Astrocyte (in vitro differentiated cells and primary cell): Measurements from ENCODE around the gene SIX3. TPM values are rescaled to one million over a fixed set of nuclear protein-coding genes. Genes with fewer than 3 reads are reported as not detected.
A peak's percentile ranks its signal among the peaks of the same experiment; 100 is the strongest.

Source experiments
- DNase-seq: peaks from one replicate; pipeline ENCODE4 v3.0.0-alpha.2; 2010; ENCODE audit warnings: low read depth
- FAIRE-seq: peaks from 2 replicates; lab custom pipeline; 2011; peaks lifted over from hg19 to GRCh38; lab: Jason Lieb, UNC
- H2AFZ ChIP-seq: 2 replicates; pipeline ENCODE4 v1.6.0; 2012; ENCODE audit warnings: low read depth, low read length, inconsistent platforms
- H3K27ac ChIP-seq: 2 replicates; pipeline ENCODE4 v1.5.1; 2011; ENCODE audit warnings: low read depth, low read length, inconsistent platforms
- H3K27me3 ChIP-seq: 2 replicates; pipeline ENCODE4 v1.6.0; 2011; ENCODE audit warnings: low read length, inconsistent platforms; ENCODE audit not compliant: insufficient read depth
- H3K36me3 ChIP-seq: 2 replicates; pipeline ENCODE4 v1.5.1; 2011; ENCODE audit warnings: low read length, inconsistent platforms; ENCODE audit not compliant: insufficient read depth
- H3K4me1 ChIP-seq: 2 replicates; pipeline ENCODE4 v1.5.1; 2011; ENCODE audit warnings: low read length, inconsistent platforms; ENCODE audit not compliant: insufficient read depth
- H3K4me2 ChIP-seq: 2 replicates; pipeline ENCODE4 v1.6.0; 2012; ENCODE audit warnings: low read length, inconsistent platforms
- H3K4me3 ChIP-seq: 2 replicates; pipeline ENCODE4 v1.5.1; 2011; ENCODE audit warnings: low read depth, mild to moderate bottlenecking, low read length, inconsistent platforms; ENCODE audit not compliant: insufficient read depth
- H3K79me2 ChIP-seq: 2 replicates; pipeline ENCODE4 v1.6.0; 2012; ENCODE audit warnings: mild to moderate bottlenecking, low read length, inconsistent platforms; ENCODE audit not compliant: insufficient read depth
- H3K9ac ChIP-seq: 2 replicates; pipeline ENCODE4 v1.6.0; 2012; ENCODE audit warnings: mild to moderate bottlenecking, low read length, inconsistent platforms
- H3K9me3 ChIP-seq: 2 replicates; pipeline ENCODE4 v1.5.1; 2012; ENCODE audit warnings: low read depth, mild to moderate bottlenecking, low read length, inconsistent platforms; ENCODE audit not compliant: insufficient read depth
- H4K20me1 ChIP-seq: 2 replicates; pipeline ENCODE4 v1.6.0; 2012; ENCODE audit warnings: low read length, inconsistent platforms; ENCODE audit not compliant: insufficient read depth
- H3K27ac Mint-ChIP-seq: one replicate; pipeline ENCODE4 v1.8.0; 2021; ENCODE audit warnings: mild to moderate bottlenecking, mixed read lengths; ENCODE audit not compliant: unreplicated experiment
- H3K27me3 Mint-ChIP-seq: one replicate; pipeline ENCODE4 v1.8.0; 2021; ENCODE audit warnings: low read depth, mixed read lengths; ENCODE audit not compliant: unreplicated experiment
- H3K36me3 Mint-ChIP-seq: one replicate; pipeline ENCODE4 v1.8.0; 2021; ENCODE audit warnings: low read depth, mixed read lengths; ENCODE audit not compliant: unreplicated experiment
- H3K4me1 Mint-ChIP-seq: one replicate; pipeline ENCODE4 v1.8.0; 2021; ENCODE audit warnings: low read depth, mixed read lengths; ENCODE audit not compliant: unreplicated experiment
- H3K4me3 Mint-ChIP-seq: one replicate; pipeline ENCODE4 v1.8.0; 2021; ENCODE audit warnings: mild to moderate bottlenecking, moderate library complexity, mixed read lengths; ENCODE audit not compliant: unreplicated experiment
- H3K9me3 Mint-ChIP-seq: one replicate; pipeline ENCODE4 v1.8.0; 2021; ENCODE audit warnings: mild to moderate bottlenecking, mixed read lengths; ENCODE audit not compliant: unreplicated experiment
- CTCF ChIP-seq: IDR thresholded peaks from 2 replicates; pipeline ENCODE4 v1.5.1; 2011; ENCODE audit warnings: low read depth, mild to moderate bottlenecking, inconsistent platforms, low read length, moderate library complexity; ENCODE audit not compliant: insufficient read depth
- EZH2 ChIP-seq: IDR thresholded peaks from 2 replicates; pipeline ENCODE4 v1.6.1; 2012; ENCODE audit warnings: mild to moderate bottlenecking, low read length, inconsistent platforms; ENCODE audit not compliant: insufficient read depth
- total RNA-seq: library from RNA; stranded (reverse); gene quantifications from 2 replicates; pipeline ENCODE4 v1.2.1, GENCODE V29; 2021

Gene SIX3
- total RNA-seq, 1 donor from 2014 or later, result 1.7 TPM

- no peaks in the 10 kb centered on the region for H3K36me3 ChIP-seq
- H2AFZ ChIP-seq, result no peak overlapping the region
- H3K4me2 ChIP-seq, result peak overlapping the region; percentile 82
- Mint-ChIP-seq H3K27ac (no peak overlapping the region), H3K9me3 (peaks cover 16% of the 10 kb centered on the region), H3K4me1 (peaks cover 1% of the 10 kb centered on the region), H3K4me3 (no peak overlapping the region), H3K36me3 (peaks cover 2% of the 10 kb centered on the region), H3K27me3 (peaks cover 80% of the 10 kb centered on the region)
- FAIRE-seq (no peak), DNase-seq (no peak)
- no peaks in the 10 kb centered on the region for H3K9me3 ChIP-seq
- peaks cover 18% of the 10 kb centered on the region for H4K20me1 ChIP-seq
- peaks cover 91% of the 10 kb centered on the region for H3K27me3 ChIP-seq
- H3K79me2 ChIP-seq, result peaks cover 20% of the 10 kb centered on the region
- H3K4me3 ChIP-seq, result no peak overlapping the region
- TF ChIP-seq CTCF (no peak), EZH2 (no peak)
- H3K4me1 ChIP-seq, result peaks cover 11% of the 10 kb centered on the region
- H3K27ac ChIP-seq, result peak overlapping the region; percentile 13
- peak overlapping the region; percentile 28 for H3K9ac ChIP-seq
Measured at GRCh38 chr2:44940732-44941464, 604 bp upstream of the SIX3 start.

GRCh38 chr2:44942304-44943030 is 965 bp downstream of the SIX3 start:
- peak overlapping the region; percentile 79 for H3K4me3 Mint-ChIP-seq
- Histone ChIP-seq H3K79me2 (peaks cover 20% of the 10 kb centered on the region), H3K36me3 (no peaks in the 10 kb centered on the region), H3K4me3 (peak overlapping the region; percentile 50), H2AFZ (no peak overlapping the region), H4K20me1 (peaks cover 11% of the 10 kb centered on the region), H3K4me1 (peaks cover 11% of the 10 kb centered on the region), H3K9me3 (no peaks in the 10 kb centered on the region), H3K27ac (no peak overlapping the region), H3K27me3 (peaks cover 91% of the 10 kb centered on the region), H3K4me2 (peak overlapping the region; percentile 76), H3K9ac (peak overlapping the region; percentile 69)
- no peak for DNase-seq
- peaks cover 16% of the 10 kb centered on the region for H3K9me3 Mint-ChIP-seq
- H3K27ac Mint-ChIP-seq, result no peak overlapping the region
- peaks cover 79% of the 10 kb centered on the region for H3K27me3 Mint-ChIP-seq
- H3K36me3 Mint-ChIP-seq, result peaks cover 2% of the 10 kb centered on the region
- H3K4me1 Mint-ChIP-seq, result peaks cover 1% of the 10 kb centered on the region
- peak; percentile 90 for TF ChIP-seq EZH2
- no peak for TF ChIP-seq CTCF
- FAIRE-seq, result no peak
